ENCODE results near the gene HLA-DMB.
"Not testable (repeated sequence)": the region's sequence is repeated elsewhere in the genome, so short reads cannot be mapped to it uniquely, and the experiment has no call there.

Gene HLA-DMB

DNA sequence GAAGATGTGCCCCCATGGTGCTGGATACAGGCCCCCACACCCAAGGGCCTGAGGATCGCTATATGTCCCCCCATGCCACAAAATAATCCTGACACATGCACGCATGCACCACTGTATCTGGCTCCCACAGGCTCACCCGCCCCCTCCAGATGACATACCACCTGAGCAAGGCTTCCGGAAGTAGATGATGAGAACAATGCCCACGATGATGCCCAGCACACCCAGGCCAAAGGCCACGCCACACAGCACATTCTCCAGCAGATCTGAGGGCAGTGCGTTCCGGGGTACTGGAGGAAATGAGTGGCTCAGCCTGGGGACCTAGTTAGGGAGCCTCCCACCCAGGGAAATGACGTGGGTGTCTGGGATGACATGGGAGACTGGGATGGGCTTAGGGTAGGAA lies 8.3 kb upstream of the HLA-DMB start:
- no peak for DNase-seq

DNA sequence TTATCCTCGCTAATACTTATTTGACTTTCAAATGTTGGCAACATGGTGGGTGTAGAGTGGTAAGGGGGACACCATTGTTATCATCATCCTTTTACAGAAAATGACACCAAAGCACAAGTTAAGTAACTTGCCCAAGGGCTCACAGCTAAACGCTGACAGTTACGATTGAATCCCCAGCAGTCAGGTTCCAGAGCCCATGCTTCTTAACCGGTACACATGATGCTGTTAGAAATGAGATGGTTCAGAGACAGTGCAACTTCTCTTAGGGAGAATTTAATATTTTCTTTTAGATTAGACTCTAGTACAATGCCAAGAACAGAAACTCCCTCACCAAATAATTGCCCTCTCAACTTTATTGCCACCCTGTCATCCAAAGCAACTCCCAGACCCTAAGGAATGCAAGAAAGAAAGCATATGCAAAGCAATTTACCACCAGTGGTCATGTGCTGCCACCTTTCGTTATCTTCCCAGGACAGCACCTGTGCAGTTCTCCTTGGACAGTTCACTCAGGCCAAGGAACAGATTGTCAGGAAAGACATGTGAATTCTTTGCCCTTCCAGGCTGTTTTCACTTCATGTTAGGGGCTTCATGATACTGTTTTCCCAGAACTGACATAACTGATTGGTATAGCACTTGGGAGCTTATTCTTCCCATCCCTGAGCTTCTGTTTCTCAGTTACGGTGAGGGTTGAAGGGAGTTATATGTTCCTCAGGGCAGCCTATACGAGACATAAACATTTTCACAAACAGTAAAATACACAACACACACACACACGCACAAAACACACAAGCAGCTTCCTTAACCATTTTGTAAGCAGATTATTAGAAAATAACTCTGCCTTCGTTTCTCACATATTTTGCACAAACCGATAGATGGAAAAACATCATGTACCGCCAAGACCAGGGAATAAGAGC lies 7.0 kb upstream of the HLA-DMB start:
- DNase-seq: peak; percentile 25 to 36

DNA sequence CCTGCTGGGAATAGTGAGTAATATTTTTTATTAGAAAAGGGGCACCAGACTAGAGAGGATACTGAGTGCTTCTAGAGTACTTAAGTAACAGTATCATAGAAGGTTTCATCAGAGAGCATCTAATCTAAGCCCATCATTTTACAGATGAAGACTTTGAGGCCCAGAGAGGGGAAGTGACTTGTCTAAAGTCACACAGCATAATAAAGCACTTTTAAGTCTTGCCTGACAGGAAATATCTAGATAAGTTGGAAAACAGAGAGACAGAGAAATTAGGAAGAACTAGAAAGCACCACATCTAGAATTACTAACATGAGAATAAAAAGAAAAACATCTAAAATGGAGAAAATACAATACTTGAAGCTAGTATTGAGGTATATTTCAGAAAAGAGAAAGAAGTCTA lies 6.1 kb upstream of the HLA-DMB start:
- no peak for DNase-seq

DNA sequence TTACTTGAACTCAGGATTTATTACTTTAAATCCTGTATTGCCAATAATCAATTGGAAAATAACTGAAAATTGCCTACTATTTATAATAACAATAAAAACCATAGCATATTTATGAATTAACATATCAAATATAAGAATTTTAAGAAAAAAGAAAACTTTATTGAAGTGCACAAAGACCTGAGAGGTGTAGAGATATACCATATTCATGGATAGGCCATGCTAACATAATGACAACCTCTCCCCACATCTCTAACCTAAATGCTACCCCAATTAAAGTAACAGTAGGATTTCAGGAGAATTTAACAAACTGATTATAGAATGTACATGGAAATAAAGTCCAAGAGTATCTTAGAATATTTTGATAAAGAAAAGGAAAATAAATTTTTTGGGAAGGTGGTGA lies 5.1 kb upstream of the HLA-DMB start:
- no peak for DNase-seq

DNA sequence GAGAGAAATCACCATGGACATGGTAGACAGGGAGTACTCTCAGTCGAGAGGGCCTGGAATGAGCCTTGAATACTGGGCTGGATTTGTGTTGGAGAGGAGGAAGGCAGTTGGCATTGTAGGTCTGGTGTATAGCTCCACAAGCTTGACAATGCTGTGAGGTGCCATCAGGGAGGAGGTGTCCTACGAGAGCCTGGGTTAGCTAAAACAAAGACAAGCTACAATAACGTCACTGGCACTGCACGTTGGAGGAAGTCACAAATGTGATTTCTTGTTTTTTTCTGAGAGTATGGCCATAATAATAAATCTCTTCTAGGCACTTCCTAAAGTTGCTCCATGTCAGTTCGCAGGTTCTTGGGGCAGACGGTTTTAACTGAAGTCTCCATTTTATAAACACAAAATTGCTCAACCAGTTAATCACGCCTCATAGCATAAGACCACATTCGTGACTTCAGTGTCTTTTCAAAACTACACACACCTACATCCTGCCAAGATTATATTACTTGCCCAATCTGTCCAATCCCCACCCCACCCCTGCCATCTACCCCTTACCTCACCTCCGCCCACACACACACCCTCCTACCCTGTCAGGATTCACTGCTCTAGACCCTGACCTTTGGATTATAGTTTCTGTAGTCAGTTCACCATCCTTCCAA lies 4.4 kb upstream of the HLA-DMB start:
- DNase-seq: no peak

DNA sequence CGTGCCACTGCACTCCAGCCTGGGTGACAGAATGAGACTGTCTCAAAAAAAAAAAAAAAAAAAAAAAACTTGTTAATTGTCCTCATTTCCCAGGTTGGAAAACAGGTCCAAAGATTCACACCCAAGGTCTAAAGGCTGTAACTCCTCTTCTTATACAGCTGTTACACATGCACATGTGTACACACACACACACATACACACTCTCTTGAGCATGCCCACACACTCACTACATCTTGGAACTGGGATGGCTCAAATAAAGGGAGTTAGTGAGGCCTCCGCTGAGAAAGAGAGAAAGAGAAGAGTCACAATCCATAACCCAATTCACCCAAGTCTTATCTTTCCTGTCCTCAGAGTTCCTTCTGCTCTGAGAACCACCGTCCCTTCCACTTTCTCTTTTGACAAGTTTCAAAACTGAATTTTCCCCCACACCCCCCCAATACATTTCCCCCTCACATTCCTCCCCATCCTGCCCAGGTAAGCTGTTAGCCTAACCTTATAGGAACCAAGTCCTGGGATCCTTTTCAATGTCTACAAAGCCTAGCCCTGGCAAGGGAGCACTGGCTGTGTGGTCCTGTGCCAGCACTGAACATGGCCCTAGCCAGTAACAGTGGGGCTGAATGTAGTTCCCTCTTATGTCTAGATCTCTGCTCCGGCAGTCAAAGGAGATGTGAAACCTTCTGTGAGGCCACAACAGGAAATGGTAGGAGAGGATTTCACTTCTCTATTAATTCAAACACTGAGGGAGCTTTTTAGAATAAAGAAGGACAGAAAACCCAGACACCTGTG lies 3.2 kb upstream of the HLA-DMB start:
- no peak for DNase-seq

DNA sequence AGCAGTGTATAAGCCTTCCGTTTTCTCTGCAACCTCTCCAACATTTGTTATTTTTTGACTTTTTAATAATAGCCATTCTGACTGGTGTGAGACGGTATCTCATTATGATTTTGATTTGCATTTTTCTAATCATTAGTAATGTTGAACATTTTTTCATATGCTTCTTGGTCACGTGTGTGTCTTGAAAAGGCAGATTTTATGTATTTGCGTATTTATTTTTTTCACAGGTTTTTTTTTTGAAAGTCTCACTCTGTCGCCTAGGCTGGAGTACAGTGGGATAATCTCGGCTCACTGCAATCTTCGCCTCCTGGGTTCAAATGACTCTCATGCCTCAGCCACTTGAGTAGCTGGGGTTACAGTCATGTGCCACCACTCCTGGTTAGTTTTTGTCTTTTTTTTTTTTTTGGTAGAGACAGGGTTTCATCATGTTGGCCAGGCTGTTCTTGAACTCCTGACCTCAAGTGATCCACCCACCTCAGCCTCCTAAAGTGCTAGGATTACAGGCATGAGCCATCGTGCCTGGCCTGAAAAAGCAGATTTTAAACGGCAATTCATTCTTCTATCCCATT lies 1.8 kb upstream of the HLA-DMB start:
- not testable (repeated sequence) for DNase-seq

DNA sequence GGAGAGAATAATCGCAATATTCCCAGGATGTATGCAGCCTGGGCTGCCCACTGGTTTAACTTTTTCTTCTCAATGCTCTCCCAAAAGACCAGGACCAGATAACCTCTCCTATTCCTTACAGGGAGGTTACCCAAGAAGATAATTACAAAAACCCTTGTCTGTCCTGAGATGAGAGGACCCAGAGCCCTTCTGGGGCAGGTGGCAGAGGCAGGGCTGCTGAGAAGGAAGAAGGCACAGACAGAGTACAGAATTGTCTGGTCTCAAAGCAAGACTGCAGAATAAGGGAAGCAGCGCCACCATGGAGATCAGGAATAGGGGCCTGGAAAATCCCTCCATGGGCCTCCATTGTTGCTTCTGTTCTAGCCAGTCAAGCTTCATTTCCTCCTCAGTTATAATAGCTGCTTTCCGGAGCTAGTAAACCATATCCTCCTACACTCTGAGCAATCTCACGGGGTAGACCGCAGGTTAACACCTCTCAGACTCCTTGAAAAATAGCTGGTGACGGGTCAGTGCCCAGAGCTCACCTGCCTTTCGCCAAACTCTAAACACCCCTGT lies 463 bp upstream of the HLA-DMB start:
- no peak for DNase-seq

DNA sequence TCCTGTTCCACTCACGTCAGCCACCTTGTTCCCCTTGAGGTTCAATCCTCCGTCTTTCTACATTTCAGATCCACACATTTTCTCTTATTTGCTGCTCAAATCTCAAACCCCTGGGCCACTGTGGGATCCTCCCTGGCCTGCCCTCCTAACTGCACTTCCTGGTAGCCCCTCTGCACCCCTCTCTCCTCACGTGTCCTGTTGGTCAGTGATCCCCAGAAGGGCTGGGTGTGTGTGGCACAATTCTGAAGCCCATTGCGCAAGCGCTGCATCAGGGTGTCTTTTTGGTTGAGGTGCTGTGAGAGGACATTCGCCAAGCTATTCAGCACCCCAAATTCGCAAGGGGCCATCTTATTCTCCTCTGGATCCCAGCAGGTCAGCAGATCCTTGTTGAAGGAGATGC lies 2.3 kb downstream of the HLA-DMB start:
- DNase-seq: no peak

DNA sequence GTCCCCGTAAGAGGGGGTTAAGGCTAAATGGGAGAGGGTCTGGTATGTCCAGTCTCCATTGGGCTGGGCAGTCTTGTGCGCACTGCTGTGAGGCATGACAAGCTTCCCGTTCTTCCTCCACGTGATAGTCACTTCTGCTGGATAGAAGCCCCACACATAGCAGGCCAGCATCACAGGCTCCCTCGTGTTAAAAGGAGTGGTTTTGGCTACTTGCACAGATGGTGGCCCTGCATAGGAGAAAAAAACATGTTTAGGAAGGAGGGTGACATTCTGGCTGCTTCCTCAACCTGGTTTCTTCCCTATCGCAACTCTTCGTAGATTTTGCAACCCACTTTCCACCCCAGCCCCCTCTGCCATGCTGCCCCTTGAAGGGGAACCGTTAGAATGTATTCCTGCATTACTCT lies 3.6 kb downstream of the HLA-DMB start:
- DNase-seq: no peak

DNA sequence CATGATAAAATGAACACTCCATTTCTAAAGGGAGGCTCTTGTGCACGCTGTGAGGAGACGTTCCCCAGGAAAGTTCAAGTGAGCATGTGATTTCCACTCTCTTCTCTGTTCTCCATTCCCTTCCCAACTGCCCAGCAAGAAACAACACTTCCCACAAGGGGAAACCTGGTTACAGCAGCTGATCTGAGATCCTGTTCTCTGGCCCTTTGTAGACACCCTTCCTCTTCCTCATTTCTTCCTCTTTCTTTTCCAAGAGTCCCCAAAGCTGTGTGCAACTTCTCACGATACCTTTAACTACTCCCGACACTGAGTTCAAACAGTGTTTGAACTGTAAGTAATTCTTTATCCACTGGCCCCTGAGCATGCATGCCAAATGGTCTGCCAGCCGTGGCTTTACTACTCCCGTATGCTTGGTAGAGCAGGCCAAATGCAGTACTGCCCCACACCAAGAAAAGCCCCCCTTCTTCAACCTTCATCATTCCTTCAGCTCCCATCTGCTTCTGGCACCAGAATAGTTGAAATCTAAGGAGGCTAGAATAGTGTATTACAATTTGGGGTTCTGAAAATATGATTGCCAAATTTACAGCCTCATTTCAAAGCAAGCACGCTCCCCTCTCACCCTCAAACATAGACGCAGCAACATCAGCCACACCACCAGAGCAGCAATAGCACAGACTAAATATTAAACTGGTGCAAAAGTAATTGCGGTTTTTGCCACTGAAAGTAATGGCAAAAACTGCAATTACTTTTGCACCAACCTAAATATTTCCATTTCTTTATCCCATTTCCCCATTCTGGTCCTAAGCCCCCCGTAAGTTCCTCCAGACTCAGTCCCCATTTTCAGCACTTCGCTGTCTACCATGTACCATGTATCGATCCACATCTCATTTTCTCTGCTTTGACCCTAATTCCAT lies 4.3 kb downstream of the HLA-DMB start:
- no peak for DNase-seq

DNA sequence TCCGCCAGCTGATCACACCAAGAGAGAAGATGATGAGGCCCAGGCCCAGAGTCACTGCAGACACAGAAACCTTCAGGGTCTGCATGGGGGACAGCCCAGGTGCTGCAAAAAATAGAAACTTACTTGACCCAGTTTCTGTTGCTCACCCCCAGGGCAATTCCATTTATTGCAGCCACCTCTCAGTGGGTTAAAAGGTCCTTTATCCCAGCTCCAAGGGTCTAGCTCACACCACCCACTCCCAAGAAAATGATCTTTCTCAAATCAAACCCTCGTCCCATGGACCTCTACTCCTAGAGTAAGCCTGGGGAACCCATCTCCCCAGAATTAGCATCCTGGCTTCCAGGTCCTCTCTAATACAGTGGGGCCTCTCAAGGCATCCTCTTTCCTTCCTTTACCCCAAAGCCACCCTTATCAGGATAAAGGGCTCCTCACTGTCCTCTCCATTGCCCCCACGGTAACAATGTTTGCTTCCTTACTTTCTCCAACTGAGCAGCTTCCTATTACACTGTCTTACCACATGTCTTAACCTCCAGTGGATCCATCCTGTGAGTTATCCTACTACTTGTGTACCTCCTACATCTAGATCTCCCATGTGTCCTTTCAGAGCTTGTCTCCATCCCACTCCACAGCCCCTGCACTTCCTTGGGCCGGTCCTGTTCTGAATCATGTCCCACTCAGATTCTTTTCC lies 5.1 kb downstream of the HLA-DMB start:
- DNase-seq: no peak

DNA sequence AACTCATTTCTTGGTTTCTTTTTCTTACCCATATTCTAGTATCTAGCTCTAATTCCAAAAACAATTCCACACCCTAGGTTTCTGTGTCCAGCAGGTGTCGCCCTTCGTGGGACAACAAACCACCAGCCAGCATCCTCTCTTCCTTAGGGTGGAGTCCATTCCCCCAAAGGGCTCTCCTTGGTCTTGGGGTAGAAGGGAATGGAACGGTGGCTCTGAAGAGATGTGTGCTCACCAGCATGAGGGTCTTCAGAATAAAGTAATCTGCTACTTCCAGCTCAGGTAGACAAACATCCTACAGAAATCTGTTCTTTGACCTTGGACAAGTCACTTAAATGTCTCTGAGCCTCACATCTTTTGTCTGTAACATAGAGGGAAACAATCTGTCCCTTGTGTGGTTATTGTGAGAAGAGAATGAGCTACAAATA lies 7.2 kb downstream of the HLA-DMB start:
- peak; percentile 47 to 53 for DNase-seq

DNA sequence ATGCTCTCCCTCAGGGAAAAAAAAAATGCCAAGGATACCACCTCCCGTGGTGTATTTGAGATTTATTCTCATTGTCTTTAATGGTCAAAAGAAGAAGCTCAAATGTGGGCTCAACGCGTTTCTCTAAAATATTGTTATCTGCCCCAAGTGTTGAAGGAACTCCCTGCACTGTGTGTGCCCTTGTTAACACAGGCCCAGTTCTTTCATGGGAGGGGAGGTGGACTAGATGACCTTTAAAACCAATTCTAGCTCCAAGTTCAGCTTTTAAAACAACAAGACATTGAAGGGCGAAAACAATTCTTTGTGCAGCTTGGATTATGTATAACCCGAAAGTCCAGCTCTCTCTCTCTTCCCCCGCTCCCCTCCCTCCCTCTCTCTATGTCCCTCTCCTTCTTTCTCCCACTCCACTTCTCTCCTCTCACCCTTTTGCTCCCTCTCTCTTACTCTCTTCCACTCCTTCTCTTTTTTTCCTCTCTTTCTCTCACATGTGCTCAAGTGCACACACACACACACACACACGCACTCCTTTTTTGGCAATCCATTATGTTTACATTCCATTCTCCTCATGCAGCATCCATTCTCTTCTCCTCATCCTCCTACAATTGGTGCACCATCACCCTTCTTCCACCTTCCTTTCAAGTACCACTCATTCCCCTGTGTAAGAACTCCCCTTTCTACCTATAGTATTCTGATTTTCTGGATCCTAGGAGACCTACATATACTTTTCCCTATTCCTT lies 8.5 kb downstream of the HLA-DMB start:
- no peak for DNase-seq

DNA sequence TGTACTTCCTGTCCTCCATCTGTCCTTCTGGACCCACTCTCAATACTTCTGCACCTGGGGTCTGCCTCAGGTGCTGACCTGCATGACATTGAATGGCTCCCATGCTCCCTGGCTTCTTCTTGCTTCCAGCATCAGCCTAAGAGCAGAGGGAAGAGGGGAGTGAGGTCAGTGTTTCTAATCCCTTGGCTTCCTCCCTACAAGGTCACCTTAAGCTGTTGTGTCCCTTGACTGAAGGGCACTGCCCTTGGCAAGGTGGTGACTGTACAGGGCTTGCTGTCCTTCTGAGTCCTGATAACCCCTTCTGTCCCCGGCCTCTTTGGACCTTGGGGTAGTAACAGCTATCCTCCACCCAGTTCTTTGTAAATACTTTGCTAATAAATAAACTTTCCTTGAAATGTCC lies 9.6 kb downstream of the HLA-DMB start:
- no peak for DNase-seq

DNA sequence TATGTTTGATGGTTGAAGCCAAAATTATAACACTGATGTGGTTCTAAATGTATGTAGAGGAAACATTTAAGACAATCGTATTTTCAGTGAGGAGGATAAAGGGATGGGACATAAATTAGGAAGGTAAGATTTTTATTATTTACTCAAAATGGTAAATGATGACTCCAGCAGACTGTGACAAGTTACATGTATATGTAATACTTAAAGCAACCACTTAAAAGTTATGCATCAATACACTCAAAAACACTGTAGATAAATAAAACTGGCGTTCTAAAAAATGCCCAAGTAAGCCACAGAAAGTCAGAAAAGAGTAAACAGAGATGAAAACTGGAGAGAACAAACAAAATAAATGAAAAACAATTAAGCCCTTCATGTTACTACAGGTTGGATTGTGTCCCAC lies 18.7 kb downstream of the HLA-DMB start:
- DNase-seq: no peak

DNA sequence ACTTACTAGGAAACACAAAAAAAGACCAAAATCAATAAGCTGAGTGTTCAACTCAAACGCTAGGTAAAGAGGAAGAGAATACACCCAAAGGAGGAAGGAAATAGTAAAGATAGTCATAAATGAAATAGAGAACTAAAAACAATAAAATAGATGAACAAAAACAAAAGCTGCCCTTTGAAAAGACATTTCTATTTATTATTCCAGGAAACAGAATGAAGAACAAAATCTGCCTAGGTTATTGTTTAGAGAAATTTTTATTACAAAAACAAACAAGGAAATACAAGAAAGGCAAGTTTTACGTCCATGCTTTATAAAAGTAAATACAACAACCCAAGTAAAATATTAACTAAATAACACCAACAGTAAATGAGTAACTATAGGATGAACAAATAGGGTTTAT lies 20.1 kb downstream of the HLA-DMB start:
- DNase-seq: no peak

DNA sequence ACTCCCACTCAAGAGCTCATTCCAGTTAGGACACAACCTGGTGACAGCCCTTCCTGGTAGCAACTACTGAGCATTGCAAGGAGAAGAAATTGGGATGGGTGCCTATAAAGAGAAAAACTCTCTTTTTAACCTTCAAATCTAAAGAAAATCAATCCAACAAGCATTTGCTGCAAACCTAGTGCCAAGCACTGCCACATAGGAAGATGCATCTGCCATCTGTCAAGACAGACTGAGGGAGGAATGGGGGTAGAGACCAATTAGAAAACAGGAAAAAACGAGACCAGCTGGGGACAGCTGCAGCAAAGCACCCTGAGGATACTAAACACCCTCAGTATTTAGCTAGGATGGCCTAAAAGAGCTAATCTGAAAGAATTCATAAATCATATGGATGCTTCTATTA lies 27.9 kb downstream of the HLA-DMB start:
- no peak for DNase-seq

DNA sequence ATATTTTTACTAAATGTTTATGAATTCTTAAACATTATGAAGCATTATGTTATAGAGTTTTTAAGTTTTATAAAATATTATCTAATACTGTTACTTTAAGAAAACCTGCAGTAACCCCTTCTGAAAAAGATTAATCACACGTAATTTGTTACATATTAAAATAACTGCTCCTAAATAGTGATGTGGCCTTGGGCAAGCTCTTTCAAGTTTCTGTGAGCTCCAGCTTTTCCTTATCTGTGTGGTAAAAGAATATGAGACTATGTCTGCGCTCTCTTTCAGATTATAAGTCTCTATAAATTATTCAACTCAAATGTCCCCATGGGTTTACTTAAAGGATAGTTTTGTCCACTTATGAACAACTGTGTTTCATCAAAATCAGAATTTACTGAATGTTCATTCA lies 31.9 kb downstream of the HLA-DMB start:
- no peak for DNase-seq

DNA sequence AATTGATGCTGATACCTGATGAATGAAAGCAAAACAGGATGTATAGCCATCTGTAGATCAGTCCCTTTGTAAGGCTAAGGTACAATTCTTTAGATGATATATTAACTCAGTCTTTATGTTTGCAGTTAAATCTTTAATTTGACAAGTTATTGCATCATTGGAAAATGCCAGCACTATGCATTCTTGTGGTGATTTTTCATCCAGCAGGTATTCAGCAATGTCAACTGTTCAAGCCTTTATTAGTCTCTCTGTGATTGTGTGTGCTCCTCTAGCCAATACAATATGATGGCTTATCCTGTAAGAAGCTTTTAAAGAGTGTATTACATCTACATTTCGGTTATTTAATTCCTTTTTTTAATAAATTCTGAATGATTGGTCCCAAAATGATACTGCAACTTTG lies 34.3 kb downstream of the HLA-DMB start:
- no peak for DNase-seq

DNA sequence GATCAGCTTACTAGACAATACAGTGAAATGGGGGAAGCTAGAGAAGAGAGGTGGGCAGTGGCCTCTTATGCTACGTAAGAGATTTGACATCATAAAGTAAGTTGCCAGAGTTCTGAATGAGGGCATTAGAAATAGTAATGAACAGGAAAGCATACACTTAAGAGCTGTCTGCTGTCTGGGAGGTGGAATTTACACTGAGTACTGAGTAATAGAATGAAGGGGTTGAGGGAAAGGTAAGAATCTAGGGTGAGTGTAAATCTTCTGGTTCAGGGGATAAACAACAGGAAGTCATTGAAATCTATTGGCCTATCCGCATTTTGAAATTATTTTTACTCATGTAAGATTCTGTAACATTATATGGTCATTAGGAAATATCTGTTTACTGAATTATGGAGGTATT lies 35.8 kb downstream of the HLA-DMB start:
- no peak for DNase-seq

Data from SHP77 (cell line).